ENCODE results near the gene MISP.

The MISP gene

GRCh38 chr19:813219-814151 lies 62.6 kb downstream of the MISP start:
- DNase-seq, result no peak
